GM10248 (cell line): Measurements from ENCODE around the gene MISFA.
"Not testable (repeated sequence)": the region's sequence is repeated elsewhere in the genome, so short reads cannot be mapped to it uniquely, and the experiment has no call there.

Experiments used
- CTCF ChIA-PET: fragments of 300-600 bp; sonication (Branson Sonifier 250); formaldehyde crosslinking; extraction: SDS; loops from one replicate; lab custom pipeline; 2021; ENCODE audit warnings: antibody characterized with exemption; lab: Yijun Ruan, JAX
- POLR2A ChIA-PET: fragments of 350-650 bp; sonication (Branson Sonifier 250); formaldehyde crosslinking; extraction: SDS; loops from one replicate; lab custom pipeline; 2020; ENCODE audit warnings: antibody characterized with exemption; lab: Yijun Ruan, JAX
- DNase-seq: peaks from one replicate; pipeline ENCODE4 v3.0.0; 2012; ENCODE audit errors: extremely low spot score
- CTCF ChIP-seq: IDR thresholded peaks from 2 replicates; pipeline ENCODE4 v1.5.1; 2012; ENCODE audit warnings: mild to moderate bottlenecking, low read depth; ENCODE audit errors: extremely low read depth, missing control alignments, control extremely low read depth

The MISFA gene

GRCh38 chr11:18578975-18579598 is 20.5 kb upstream of the MISFA start:
- DNase-seq, result peak; percentile 46
- TF ChIP-seq CTCF, result no peak
- ChIA-PET CTCF (interaction anchor here (0.9 to 1.4 kb wide), 9 partner anchors 9 to 336 kb away, joined by 3 to 7 read pairs (median 4); partner anchors contain the start of gene UEVLD), POLR2A (interaction anchor here (0.6 to 1.1 kb wide), 3 partner anchors 9 to 144 kb away, joined by 3 to 5 read pairs (median 5); no protein-coding TSS in a partner anchor)

GRCh38 chr11:18580113-18580766 is 19.3 kb upstream of the MISFA start:
- ChIA-PET CTCF (interaction anchor here (1.1 to 1.5 kb wide), 6 partner anchors 8 to 142 kb away, joined by 3 to 4 read pairs (median 4); partner anchors contain the start of gene UEVLD), POLR2A (no interaction called here)
- no peak for TF ChIP-seq CTCF
- DNase-seq, result no peak

- POLR2A ChIA-PET, result no interaction called here
- CTCF ChIA-PET, result interaction anchor here (1.2 to 1.5 kb wide), 3 partner anchors 22 to 41 kb away, joined by 3 to 4 read pairs (median 3); no protein-coding TSS in a partner anchor
- no peak for DNase-seq
- TF ChIP-seq CTCF, result no peak
Observed at GRCh38 chr11:18581825-18582224, 17.8 kb upstream of the MISFA start.

GRCh38 chr11:18588297-18589252 is 11.0 kb upstream of the MISFA start, which contains the start of gene UEVLD:
TSS of gene UEVLD (minus strand) at chr11:18588734. CDS start at chr11:18588654, 80 bp downstream.
- no peak for TF ChIP-seq CTCF
- ChIA-PET CTCF (interaction anchor here (1.0 to 1.5 kb wide), 3 partner anchors 9 to 139 kb away, joined by 4 read pairs; no protein-coding TSS in a partner anchor), POLR2A (interaction anchor here (0.5 to 0.7 kb wide), 2 partner anchors 28 to 46 kb away, joined by 3 to 4 read pairs; partner anchors contain the start of gene SPTY2D1)
- DNase-seq, result peak; percentile 87

- ChIA-PET POLR2A (no interaction called here), CTCF (interaction anchor here (1.1 to 1.6 kb wide), 6 partner anchors 10 to 54 kb away, joined by 3 to 4 read pairs (median 3); no protein-coding TSS in a partner anchor)
- no peak for TF ChIP-seq CTCF
- no peak for DNase-seq
Observed at GRCh38 chr11:18590571-18590970, 9.0 kb upstream of the MISFA start.

GRCh38 chr11:18594088-18594487 is 5.5 kb upstream of the MISFA start:
- not testable (repeated sequence) for DNase-seq
- POLR2A ChIA-PET, result interaction anchor here (0.6 kb wide), 1 partner anchor 900 kb away, joined by 3 read pairs; no protein-coding TSS in a partner anchor
- CTCF ChIA-PET, result interaction anchor here (2.2 kb wide), 1 partner anchor 16 kb away, joined by 4 read pairs; no protein-coding TSS in a partner anchor
